MM.1S (cell line): ENCODE data around the gene ZNF827.

Experiments used
- DNase-seq: peaks from one replicate; pipeline ENCODE4 v3.0.0-alpha.2; 2015
- H2AFZ ChIP-seq: fragments of 300-600 bp; sonication (generic); 2 replicates; pipeline ENCODE4 v1.6.0; 2016; ENCODE audit warnings: antibody characterized with exemption, low read length
- H3F3A ChIP-seq: fragments of 300-600 bp; sonication (generic); 2 replicates; pipeline ENCODE4 v1.6.1; 2016; ENCODE audit warnings: mild to moderate bottlenecking, antibody characterized with exemption, low read length, moderate library complexity, mixed read lengths; ENCODE audit not compliant: insufficient read depth
- H3K27ac ChIP-seq: fragments of 300-600 bp; sonication (generic); 2 replicates; pipeline ENCODE4 v1.5.1; 2016; ENCODE audit warnings: mild to moderate bottlenecking, low read length
- H3K27me3 ChIP-seq: fragments of 300-600 bp; sonication (generic); replicated peaks from 2 replicates; pipeline ENCODE4 v1.6.0; 2016; ENCODE audit warnings: low read length; ENCODE audit not compliant: insufficient read depth
- H3K36me3 ChIP-seq: fragments of 300-600 bp; sonication (generic); replicated peaks from 2 replicates; pipeline ENCODE4 v1.6.1; 2016; ENCODE audit warnings: mild to moderate bottlenecking, low read length, mixed read lengths; ENCODE audit not compliant: insufficient read depth
- H3K4me1 ChIP-seq: fragments of 300-600 bp; sonication (generic); 2 replicates; pipeline ENCODE4 v1.6.1; 2016; ENCODE audit warnings: low read length, mixed read lengths
- H3K4me2 ChIP-seq: fragments of 300-600 bp; sonication (generic); 2 replicates; pipeline ENCODE4 v1.6.0; 2016; ENCODE audit warnings: low read depth, low read length
- H3K4me3 ChIP-seq: fragments of 300-600 bp; sonication (generic); 2 replicates; pipeline ENCODE4 v1.5.1; 2016; ENCODE audit warnings: low read length, mixed read lengths
- H3K79me2 ChIP-seq: fragments of 300-600 bp; sonication (generic); 2 replicates; pipeline ENCODE4 v1.6.1; 2016; ENCODE audit warnings: mixed run types, low read length, mixed read lengths
- H3K9ac ChIP-seq: fragments of 300-600 bp; sonication (generic); 2 replicates; pipeline ENCODE4 v1.6.1; 2016; ENCODE audit warnings: low read length, mixed read lengths
- H3K9me2 ChIP-seq: fragments of 300-600 bp; sonication (generic); replicated peaks from 2 replicates; pipeline ENCODE4 v1.6.1; 2016; ENCODE audit warnings: mild to moderate bottlenecking, low read length, mixed read lengths; ENCODE audit not compliant: insufficient read depth
- H3K9me3 ChIP-seq: fragments of 300-600 bp; sonication (generic); replicated peaks from 2 replicates; pipeline ENCODE4 v1.6.1; 2016; ENCODE audit warnings: mild to moderate bottlenecking, low read length, mixed read lengths; ENCODE audit not compliant: insufficient read depth
- H4K20me1 ChIP-seq: fragments of 300-600 bp; sonication (generic); 2 replicates; pipeline ENCODE4 v1.6.1; 2016; ENCODE audit warnings: mild to moderate bottlenecking, low read length, moderate library complexity, mixed read lengths; ENCODE audit not compliant: insufficient read depth
- CTCF ChIP-seq: fragments of 300-600 bp; sonication (generic); IDR thresholded peaks from 2 replicates; pipeline ENCODE4 v1.5.1; 2016; ENCODE audit warnings: antibody characterized with exemption, low read length, mixed read lengths
- EZH2 ChIP-seq: fragments of 300-600 bp; sonication (generic); optimal IDR thresholded peaks from 2 replicates; pipeline ENCODE3; 2017; ENCODE audit warnings: low read depth, mild to moderate bottlenecking, antibody characterized with exemption, low read length, mixed read lengths
- EZH2phosphoT487 ChIP-seq: fragments of 300-600 bp; sonication (generic); IDR thresholded peaks from 2 replicates; pipeline ENCODE4 v1.6.1; 2018; ENCODE audit warnings: antibody characterized with exemption, low read length

ZNF827 gene

GRCh38 chr4:145731028-145731427, 207.6 kb downstream of the ZNF827 start:
- no peaks in the 10 kb centered on the region for H3K9me3 ChIP-seq
- no peak overlapping the region for H3K9ac ChIP-seq
- H3K4me1 ChIP-seq: 0 out of 2 replicates have a peak, but pooled peaks cover 3% of the 10 kb centered on the region
- no peak overlapping the region for H3K27ac ChIP-seq
- H4K20me1 ChIP-seq: no peaks in the 10 kb centered on the region
- H3K9me2 ChIP-seq: no peaks in the 10 kb centered on the region
- no peak for TF ChIP-seq CTCF
- TF ChIP-seq EZH2phosphoT487: no peak
- TF ChIP-seq EZH2: no peak
- DNase-seq: no peak
- H3K4me3 ChIP-seq: no peak overlapping the region
- no peaks in the 10 kb centered on the region for H3K27me3 ChIP-seq
- H3F3A ChIP-seq: no peaks in the 10 kb centered on the region
- no peaks in the 10 kb centered on the region for H3K79me2 ChIP-seq
- no peak overlapping the region for H3K4me2 ChIP-seq
- H2AFZ ChIP-seq: no peak overlapping the region
- H3K36me3 ChIP-seq: no peaks in the 10 kb centered on the region

- H3K27ac ChIP-seq: no peak overlapping the region
- H3K36me3 ChIP-seq: no peaks in the 10 kb centered on the region
- no peak overlapping the region for H3K4me2 ChIP-seq
- no peak overlapping the region for H3K9ac ChIP-seq
- no peaks in the 10 kb centered on the region for H3K9me3 ChIP-seq
- no peak for DNase-seq
- no peak overlapping the region for H2AFZ ChIP-seq
- H3K79me2 ChIP-seq: no peaks in the 10 kb centered on the region
- H3K9me2 ChIP-seq: no peaks in the 10 kb centered on the region
- H3K27me3 ChIP-seq: no peaks in the 10 kb centered on the region
- no peaks in the 10 kb centered on the region for H3F3A ChIP-seq
- no peak overlapping the region for H3K4me3 ChIP-seq
- no peaks in the 10 kb centered on the region for H4K20me1 ChIP-seq
- no peak for TF ChIP-seq EZH2
- TF ChIP-seq EZH2phosphoT487: no peak
- no peak for TF ChIP-seq CTCF
- 0 out of 2 replicates have a peak, but pooled peaks cover 3% of the 10 kb centered on the region for H3K4me1 ChIP-seq
Observed at GRCh38 chr4:145730026-145730425, 208.6 kb downstream of the ZNF827 start.

- Histone ChIP-seq H3K27ac (no peak overlapping the region), H3K4me3 (no peak overlapping the region), H2AFZ (no peak overlapping the region), H3K36me3 (no peaks in the 10 kb centered on the region), H3K79me2 (no peaks in the 10 kb centered on the region), H3K4me2 (no peak overlapping the region), H3K9ac (no peak overlapping the region), H3K4me1 (0 out of 2 replicates have a peak, but pooled peaks cover 3% of the 10 kb centered on the region), H4K20me1 (no peaks in the 10 kb centered on the region), H3K27me3 (no peaks in the 10 kb centered on the region), H3F3A (no peaks in the 10 kb centered on the region), H3K9me3 (no peaks in the 10 kb centered on the region), H3K9me2 (no peaks in the 10 kb centered on the region)
- no peak for DNase-seq
- TF ChIP-seq EZH2phosphoT487 (no peak), CTCF (no peak; the same call in 1 of the 2 replicates), EZH2 (no peak)
Observed at GRCh38 chr4:145723336-145723735, 215.3 kb downstream of the ZNF827 start.
